ENCODE results near the gene RSPH3. TPM values are rescaled to one million over a fixed set of nuclear protein-coding genes. Genes with fewer than 3 reads are reported as not detected.
"Not testable (repeated sequence)": the region's sequence is repeated elsewhere in the genome, so short reads cannot be mapped to it uniquely, and the experiment has no call there.

The RSPH3 gene
- total and polyA plus RNA-seq, 8 donors: 10.5 to 18.0 (median 11.2) TPM

DNA sequence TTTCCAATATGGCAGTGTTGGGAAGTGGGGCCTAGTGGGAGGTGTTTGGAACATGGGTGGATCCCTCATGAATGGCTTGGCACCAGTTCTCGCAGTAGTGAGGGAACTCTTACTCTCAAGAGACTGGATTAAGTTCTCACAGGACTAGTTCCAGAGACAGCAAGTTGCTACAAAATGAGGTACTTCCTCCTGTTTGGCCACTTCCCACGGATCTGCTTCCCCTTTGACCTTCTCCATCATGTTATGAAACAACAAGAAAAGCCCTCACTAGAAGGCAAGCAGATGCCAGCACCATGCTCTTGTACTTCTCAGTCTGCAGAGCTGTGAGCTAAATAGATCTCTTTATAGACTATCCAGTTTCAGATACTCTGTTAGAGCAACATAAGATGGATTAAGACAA lies 3.1 kb downstream of the RSPH3 start:
- Histone ChIP-seq H3K4me3 (no peak overlapping the region), H3K27me3 (no peaks in the 10 kb centered on the region), H3K36me3 (peaks cover 0 to 6% of the 10 kb centered on the region in 2 donors), H3K9me3 (no peaks in the 10 kb centered on the region), H3K27ac (peak overlapping the region in 1 of 2 donors; percentile 59), H3K4me1 (peaks cover 0 to 35% of the 10 kb centered on the region in 2 donors)
- intact Hi-C loops (cut with DNase I): no loop called here
- DNase-seq: no peak
- TF ChIP-seq CTCF (IDR thresholded peaks at IDR 0.05): no peak
- no peak for ATAC-seq

GRCh38 chr6:158993639-158994038 lies 6.4 kb downstream of the RSPH3 start:
- intact Hi-C loops (cut with DNase I): no loop called here
- no peak for TF ChIP-seq CTCF (IDR thresholded peaks at IDR 0.05)

DNA sequence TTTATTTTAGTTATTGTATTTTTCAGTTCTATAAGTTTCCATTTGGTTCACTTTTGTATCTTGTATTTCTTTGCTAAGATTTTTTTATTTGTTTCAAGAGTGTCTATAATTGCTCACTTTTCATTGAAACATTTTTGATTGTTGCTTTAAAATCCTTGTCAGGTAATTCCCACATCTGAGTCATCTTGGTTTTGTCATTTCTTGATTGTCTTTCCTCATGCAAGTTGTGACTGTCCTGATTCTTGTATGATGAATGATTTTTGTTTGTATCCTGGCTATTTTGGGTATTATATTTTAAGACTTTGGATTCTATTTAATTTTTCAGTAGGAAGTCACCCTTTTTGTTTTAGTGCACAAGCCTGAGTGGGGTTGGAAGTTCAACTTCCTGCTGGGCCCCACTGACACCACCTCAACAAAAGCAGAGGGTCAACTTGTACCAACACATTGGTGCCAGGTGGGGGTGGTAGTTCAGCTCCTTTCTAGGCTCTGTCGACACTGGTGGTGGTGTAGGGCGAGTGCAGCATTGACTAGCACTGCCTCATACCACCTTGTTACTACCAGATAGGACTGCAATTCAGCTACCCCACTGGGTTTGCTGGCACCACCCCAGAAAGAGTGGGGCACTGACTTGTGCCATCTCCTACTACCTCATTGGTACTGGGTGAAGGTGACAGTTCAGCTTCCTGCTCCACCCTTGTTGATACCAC lies 8.8 kb downstream of the RSPH3 start:
- DNase-seq: no peak
- H3K9me3 ChIP-seq: peaks cover 0 to 13% of the 10 kb centered on the region in 2 donors
- ATAC-seq: no peak
- H3K27me3 ChIP-seq: no peaks in the 10 kb centered on the region
- H3K4me3 ChIP-seq: no peak overlapping the region
- H3K27ac ChIP-seq: no peak overlapping the region
- TF ChIP-seq CTCF (IDR thresholded peaks at IDR 0.05): no peak
- intact Hi-C loops (cut with DNase I): no loop called here
- peaks cover 0 to 7% of the 10 kb centered on the region in 2 donors for H3K4me1 ChIP-seq
- H3K36me3 ChIP-seq: peaks cover 0 to 6% of the 10 kb centered on the region in 2 donors

More at GRCh38 chr6:158993639-158994038, 6.4 kb downstream of the RSPH3 start:
- ATAC-seq (no peak), DNase-seq (no peak)
- Histone ChIP-seq H3K4me1 (peaks cover 0 to 18% of the 10 kb centered on the region in 2 donors), H3K36me3 (peaks cover 0 to 6% of the 10 kb centered on the region in 2 donors), H3K9me3 (peaks cover 0 to 7% of the 10 kb centered on the region in 2 donors), H3K27me3 (no peaks in the 10 kb centered on the region), H3K27ac (no peak overlapping the region), H3K4me3 (no peak overlapping the region)

GRCh38 chr6:158989711-158990110 lies 10.3 kb downstream of the RSPH3 start:
- DNase-seq; H3K27ac ChIP-seq; H3K4me3 ChIP-seq; intact Hi-C loops (cut with DNase I); ATAC-seq; H3K27me3 ChIP-seq; H3K36me3 ChIP-seq; H3K4me1 ChIP-seq: not testable (repeated sequence)
- H3K9me3 ChIP-seq: peaks cover 0 to 13% of the 10 kb centered on the region in 2 donors

GRCh38 chr6:158988477-158988876 lies 11.5 kb downstream of the RSPH3 start:
- H3K4me1 ChIP-seq: no peaks in the 10 kb centered on the region
- H3K27ac ChIP-seq: no peak overlapping the region
- H3K36me3 ChIP-seq: peaks cover 0 to 6% of the 10 kb centered on the region in 2 donors
- no peak for TF ChIP-seq CTCF (IDR thresholded peaks at IDR 0.05)
- H3K4me3 ChIP-seq: no peak overlapping the region
- intact Hi-C loops (cut with DNase I): no loop called here
- DNase-seq: no peak
- H3K9me3 ChIP-seq: peaks cover 0 to 13% of the 10 kb centered on the region in 2 donors
- ATAC-seq: no peak
- H3K27me3 ChIP-seq: no peaks in the 10 kb centered on the region
